Lung (tissue), 12 donors: ENCODE results near the gene IFNL3. TPM values are rescaled to one million over a fixed set of nuclear protein-coding genes. Genes with fewer than 3 reads are reported as not detected.

Experiments used
- ATAC-seq: fragments of 200-7000 bp; cut with Tn5 transposase; one replicate; pipeline ENCODE4 v1.9.1; 2020; ENCODE audit warnings: moderate number of reproducible peaks; ENCODE audit not compliant: insufficient read depth, low FRiP score
- DNase-seq, 3 donors: peaks; one replicate each; pipeline ENCODE4 v3.0.0-alpha.2; 2013 to 2017
- H3K27ac ChIP-seq, 2 donors: one replicate each; pipeline ENCODE4 v1.5.1; 2013; ENCODE audit warnings: mild to moderate bottlenecking in 2 of 2, moderate library complexity in 2 of 2, control low read depth in 1 of 2, inconsistent platforms in 1 of 2, low read depth in 1 of 2, low read length in 1 of 2
- H3K27me3 ChIP-seq, 3 donors: one replicate each; pipeline ENCODE4 v1.5.1; 2013; ENCODE audit warnings: low read length in 2 of 3; ENCODE audit not compliant: control insufficient read depth in 3 of 3, insufficient read depth in 3 of 3
- H3K36me3 ChIP-seq, 4 donors: one replicate each; pipeline ENCODE4 v1.5.1; 2013; ENCODE audit warnings: low read length in 4 of 4, mild to moderate bottlenecking in 1 of 4, moderate library complexity in 1 of 4; ENCODE audit not compliant: control insufficient read depth in 4 of 4, insufficient read depth in 4 of 4
- H3K4me1 ChIP-seq, 5 donors: one replicate each; pipeline ENCODE4 v1.5.1; 2013; ENCODE audit warnings: low read length in 5 of 5, mild to moderate bottlenecking in 2 of 5, moderate library complexity in 1 of 5; ENCODE audit not compliant: control insufficient read depth in 5 of 5, insufficient read depth in 5 of 5
- H3K4me3 ChIP-seq: one replicate; pipeline ENCODE4 v1.5.1; 2013; ENCODE audit warnings: mild to moderate bottlenecking, control low read depth, moderate library complexity
- H3K9ac ChIP-seq, 2 donors: one replicate each; pipeline ENCODE4 v1.5.1; 2013; ENCODE audit warnings: low read length in 2 of 2, control low read depth in 1 of 2; ENCODE audit not compliant: insufficient read depth in 1 of 2
- H3K9me3 ChIP-seq, 4 donors: one replicate each; pipeline ENCODE4 v1.5.1; 2013; ENCODE audit warnings: low read length in 3 of 4, mild to moderate bottlenecking in 1 of 4, moderate library complexity in 1 of 4; ENCODE audit not compliant: control insufficient read depth in 4 of 4, insufficient read depth in 3 of 4
- WGBS, 2 donors: extraction: QIAGEN DNeasy Blood & Tissue Kit; methylation state at CpG; one replicate each; pipeline ENCODE4 v1.1.7; 2013; 5-methylcytosine and 5-hydroxymethylcytosine counted together
- polyA plus RNA-seq, 2 donors: library from polyadenylated mRNA; stranded (reverse); fragments of 200-250 nt; gene quantifications; one replicate each; pipeline ENCODE4 v1.2.1, GENCODE V29; 2013
- total RNA-seq, 2 donors: library from RNA; depleted of rRNA in 1 of 2; stranded (reverse); fragments of >200 nt in 1 of 2; gene quantifications; one replicate each; pipeline ENCODE4 v1.2.1, GENCODE V29; 2014 to 2021
- TF ChIP-seq, protein P1 (sequence below): IDR thresholded peaks from 2 replicates; pipeline ENCODE4 v1.5.1; 2012; ENCODE audit warnings: mild to moderate bottlenecking; ENCODE audit errors: control extremely low read depth, extremely low read depth
- donor health status: control.
- donor health status: control.
- donor health status: Bipolar disorder and iron deficiency.
- donor health status: healthy.
- donor health status: DM: yes; HTN: yes; CAD: no.

The IFNL3 gene
- total and polyA plus RNA-seq, 4 donors, result not detected

DNA sequence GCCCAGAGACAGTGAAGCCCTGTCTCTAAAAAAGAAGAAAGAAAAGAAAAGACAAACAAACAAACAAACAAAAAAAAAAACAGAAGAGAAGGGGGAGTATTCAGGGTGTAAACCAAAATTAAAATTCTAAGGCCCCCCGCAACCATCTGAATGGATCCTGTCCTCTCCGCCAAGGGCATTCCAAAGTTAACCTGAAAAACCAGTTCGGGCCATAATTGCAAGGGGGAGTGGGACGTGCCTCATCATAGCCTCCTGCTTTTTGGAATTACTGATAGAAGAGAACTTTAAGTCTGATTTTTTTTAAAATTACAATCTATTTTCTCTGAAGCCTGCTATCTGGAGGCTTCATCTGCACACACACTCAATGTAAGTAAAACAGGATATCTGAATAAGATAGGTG, 17.7 kb upstream of the IFNL3 start:
- 81 to 89% methylated on average over 4 of the region's 4 CpGs for WGBS, 2 donors
- no peak overlapping the region for H3K9ac ChIP-seq
- H3K27ac ChIP-seq, result no peak overlapping the region
- H3K4me1 ChIP-seq, result peaks cover 0 to 13% (median 0%) of the 10 kb centered on the region in 5 donors
- H3K36me3 ChIP-seq, result no peaks in the 10 kb centered on the region
- no peak overlapping the region for H3K4me3 ChIP-seq
- ATAC-seq (no peak), DNase-seq (peak in 1 of 3 donors; percentile 22)
- peaks cover 0 to 10% (median 0%) of the 10 kb centered on the region in 4 donors for H3K9me3 ChIP-seq
- H3K27me3 ChIP-seq, result peaks cover 0 to 31% (median 30%) of the 10 kb centered on the region in 3 donors
- TF ChIP-seq, protein P1, sequence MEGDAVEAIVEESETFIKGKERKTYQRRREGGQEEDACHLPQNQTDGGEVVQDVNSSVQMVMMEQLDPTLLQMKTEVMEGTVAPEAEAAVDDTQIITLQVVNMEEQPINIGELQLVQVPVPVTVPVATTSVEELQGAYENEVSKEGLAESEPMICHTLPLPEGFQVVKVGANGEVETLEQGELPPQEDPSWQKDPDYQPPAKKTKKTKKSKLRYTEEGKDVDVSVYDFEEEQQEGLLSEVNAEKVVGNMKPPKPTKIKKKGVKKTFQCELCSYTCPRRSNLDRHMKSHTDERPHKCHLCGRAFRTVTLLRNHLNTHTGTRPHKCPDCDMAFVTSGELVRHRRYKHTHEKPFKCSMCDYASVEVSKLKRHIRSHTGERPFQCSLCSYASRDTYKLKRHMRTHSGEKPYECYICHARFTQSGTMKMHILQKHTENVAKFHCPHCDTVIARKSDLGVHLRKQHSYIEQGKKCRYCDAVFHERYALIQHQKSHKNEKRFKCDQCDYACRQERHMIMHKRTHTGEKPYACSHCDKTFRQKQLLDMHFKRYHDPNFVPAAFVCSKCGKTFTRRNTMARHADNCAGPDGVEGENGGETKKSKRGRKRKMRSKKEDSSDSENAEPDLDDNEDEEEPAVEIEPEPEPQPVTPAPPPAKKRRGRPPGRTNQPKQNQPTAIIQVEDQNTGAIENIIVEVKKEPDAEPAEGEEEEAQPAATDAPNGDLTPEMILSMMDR, result no peak

DNA sequence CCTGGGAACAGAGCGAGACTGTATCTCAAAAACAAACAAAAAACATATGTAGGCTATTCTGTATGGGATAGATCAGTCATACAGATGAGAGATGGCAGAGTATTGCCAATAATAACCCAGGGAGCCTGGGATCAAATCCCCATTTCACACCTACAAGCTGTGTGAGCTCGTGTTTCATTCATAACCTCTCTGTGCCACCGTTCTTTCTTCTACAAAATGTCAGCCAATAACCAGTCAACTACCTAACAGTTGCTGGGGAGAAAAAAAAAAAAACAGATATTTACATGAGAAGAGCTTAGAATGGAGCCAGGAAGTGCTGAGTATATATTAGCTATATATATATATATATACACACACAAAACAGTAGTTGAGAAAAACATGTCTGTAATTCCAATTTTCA, 16.9 kb upstream of the IFNL3 start:
- no peaks in the 10 kb centered on the region for H3K36me3 ChIP-seq
- 67 to 84% methylated on average over 3 of the region's 3 CpGs for WGBS, 2 donors
- ATAC-seq (no peak), DNase-seq (no peak)
- TF ChIP-seq, protein P1, result no peak
- peaks cover 0 to 31% (median 30%) of the 10 kb centered on the region in 3 donors for H3K27me3 ChIP-seq
- H3K9me3 ChIP-seq, result peaks cover 0 to 10% (median 0%) of the 10 kb centered on the region in 4 donors
- peaks cover 0 to 13% (median 0%) of the 10 kb centered on the region in 5 donors for H3K4me1 ChIP-seq
- H3K4me3 ChIP-seq, result no peak overlapping the region
- H3K27ac ChIP-seq, result no peak overlapping the region
- no peak overlapping the region for H3K9ac ChIP-seq

DNA sequence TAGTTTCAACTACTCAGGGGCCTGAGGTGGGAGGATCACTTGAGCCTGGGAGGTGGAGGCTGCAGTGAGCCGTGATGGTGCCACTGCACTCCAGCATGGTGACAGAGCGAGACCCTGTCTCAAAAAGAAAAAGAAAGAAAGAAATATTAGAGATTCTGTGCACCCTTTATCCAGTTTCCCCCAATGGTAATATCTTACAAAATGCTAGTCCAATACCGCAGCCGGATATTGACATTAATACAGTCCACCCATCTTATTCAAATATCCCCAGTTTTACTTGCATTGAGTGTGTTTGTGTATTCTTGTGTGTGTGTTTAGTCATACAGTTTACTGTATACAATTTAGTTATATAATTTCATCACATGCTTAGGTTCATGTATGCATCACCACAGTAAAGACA, 12.4 kb upstream of the IFNL3 start:
- Histone ChIP-seq H3K9ac (no peak overlapping the region), H3K27ac (no peak overlapping the region), H3K36me3 (no peaks in the 10 kb centered on the region), H3K9me3 (peaks cover 0 to 2% (median 0%) of the 10 kb centered on the region in 4 donors), H3K4me1 (no peaks in the 10 kb centered on the region), H3K27me3 (peaks cover 0 to 5% (median 5%) of the 10 kb centered on the region in 3 donors), H3K4me3 (no peak overlapping the region)
- no peak for ATAC-seq
- TF ChIP-seq, protein P1, result no peak
- 96 to 97% methylated on average over 4 of the region's 4 CpGs for WGBS, 2 donors
- DNase-seq, result no peak
